CD8-positive, alpha-beta memory T cell (primary cell): ENCODE data around the gene CERK. TPM values are rescaled to one million over a fixed set of nuclear protein-coding genes. Genes with fewer than 3 reads are reported as not detected.

ENCODE experiments used
- CTCF ChIA-PET: fragments of 350-600 bp; sonication (Branson Sonifier 250); formaldehyde crosslinking; loops from one replicate; lab custom pipeline; 2021; ENCODE audit warnings: antibody characterized with exemption; lab: Charles Lee
- POLR2A ChIA-PET: fragments of 350-600 bp; sonication (Branson Sonifier 250); formaldehyde crosslinking; loops from one replicate; lab custom pipeline; 2021; ENCODE audit warnings: antibody characterized with exemption; lab: Charles Lee
- DNase-seq, 5 donors: peaks; one replicate each; pipeline versions ENCODE4 v3.0.0 to v3.0.0-alpha.2; 2020 to 2022; ENCODE audit warnings: mixed read lengths in 1 of 5
- H3K27ac ChIP-seq: one replicate; pipeline ENCODE4 v1.7.0; 2013; ENCODE audit warnings: low read depth, mild to moderate bottlenecking, low read length, moderate library complexity
- H3K27me3 ChIP-seq: 2 replicates; pipeline ENCODE4 v1.7.0; 2013; ENCODE audit warnings: low read length, mild to moderate bottlenecking; ENCODE audit not compliant: insufficient read depth, poor library complexity, severe bottlenecking
- H3K36me3 ChIP-seq: 2 replicates; pipeline ENCODE4 v1.7.0; 2013; ENCODE audit warnings: mild to moderate bottlenecking, low read length, moderate library complexity; ENCODE audit not compliant: insufficient read depth
- H3K4me1 ChIP-seq: 2 replicates; pipeline ENCODE4 v1.7.0; 2013; ENCODE audit warnings: mild to moderate bottlenecking, low read length, moderate library complexity; ENCODE audit not compliant: insufficient read depth
- H3K4me3 ChIP-seq: 2 replicates; pipeline ENCODE4 v1.7.0; 2013; ENCODE audit warnings: mild to moderate bottlenecking, low read length
- H3K9me3 ChIP-seq: 2 replicates; pipeline ENCODE4 v1.7.0; 2013; ENCODE audit warnings: mild to moderate bottlenecking, low read length
- H3K27ac Mint-ChIP-seq, 8 donors: one replicate each; pipeline ENCODE4 v1.8.0; 2020 to 2021; ENCODE audit warnings: mixed read lengths in 8 of 8, mild to moderate bottlenecking in 6 of 8, inconsistent platforms in 3 of 8, moderate library complexity in 3 of 8
- H3K27me3 Mint-ChIP-seq, 2 donors: one replicate each; pipeline ENCODE4 v1.8.0; 2020 to 2021; ENCODE audit warnings: mixed read lengths in 2 of 2, mild to moderate bottlenecking in 1 of 2, moderate library complexity in 1 of 2
- H3K36me3 Mint-ChIP-seq, 3 donors: one replicate each; pipeline ENCODE4 v1.8.0; 2020 to 2021; ENCODE audit warnings: mixed read lengths in 3 of 3, inconsistent platforms in 1 of 3, mild to moderate bottlenecking in 1 of 3
- H3K4me1 Mint-ChIP-seq, 3 donors: one replicate each; pipeline ENCODE4 v1.8.0; 2020 to 2021; ENCODE audit warnings: mixed read lengths in 3 of 3, inconsistent platforms in 1 of 3, mild to moderate bottlenecking in 1 of 3
- H3K4me3 Mint-ChIP-seq, 7 donors: one replicate each; pipeline ENCODE4 v1.8.0; 2020 to 2021; ENCODE audit warnings: mixed read lengths in 7 of 7, mild to moderate bottlenecking in 6 of 7, moderate library complexity in 4 of 7, inconsistent platforms in 2 of 7
- H3K9me3 Mint-ChIP-seq, 5 donors: one replicate each; pipeline ENCODE4 v1.8.0; 2020 to 2022; ENCODE audit warnings: mixed read lengths in 5 of 5, mild to moderate bottlenecking in 3 of 5, moderate library complexity in 2 of 5, inconsistent platforms in 1 of 5
- polyA plus RNA-seq: library from polyadenylated mRNA; unstranded; fragments of 300-500 nt; fragmentation: Illumina TruSeq; gene quantifications from one replicate; pipeline ENCODE4 v1.2.3, GENCODE V29; 2021
- total RNA-seq, 2 experiments: library from RNA; stranded (reverse); gene quantifications; one replicate each; pipeline ENCODE4 v1.2.3, GENCODE V29; 2021

Gene CERK
- total and polyA plus RNA-seq, 3 experiments from 2014 or later, result 64.3 to 108 (median 64.5) TPM

DNA sequence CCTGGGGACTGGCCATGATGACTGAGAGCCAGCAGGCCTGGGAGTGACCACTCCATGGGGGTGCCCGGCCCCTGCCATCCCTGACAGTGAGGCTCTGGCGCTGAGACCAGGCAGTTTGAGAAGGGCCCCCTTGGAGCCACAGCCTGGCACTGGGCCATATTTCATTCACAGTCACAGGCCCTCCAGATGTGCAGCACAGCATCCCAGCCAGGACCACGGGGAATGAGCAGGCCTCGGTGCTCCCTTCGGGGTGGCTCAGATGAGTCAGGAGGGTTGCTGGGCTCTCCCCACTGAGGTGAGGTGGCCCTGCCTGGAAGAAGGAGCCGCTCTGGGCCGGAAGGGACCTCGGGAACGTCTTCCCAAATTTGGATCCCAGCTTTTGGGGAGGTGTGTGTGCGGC, 64.8 kb downstream of the CERK start:
- Mint-ChIP-seq H3K4me3 (peak overlapping the region in 5 of 7 donors; percentile 89 to 96 (median 94)), H3K4me1 (peaks cover 12 to 36% (median 19%) of the 10 kb centered on the region in 3 donors), H3K27me3 (no peaks in the 10 kb centered on the region), H3K27ac (peak overlapping the region in 4 of 8 donors; percentile 38 to 98 (median 74)), H3K9me3 (no peaks in the 10 kb centered on the region), H3K36me3 (peaks cover 0 to 13% (median 1%) of the 10 kb centered on the region in 3 donors)
- H3K27ac ChIP-seq, result no peak overlapping the region
- no peaks in the 10 kb centered on the region for H3K9me3 ChIP-seq
- H3K4me3 ChIP-seq, result no peak overlapping the region
- peaks cover 25% of the 10 kb centered on the region for H3K4me1 ChIP-seq
- no peak for DNase-seq
- ChIA-PET CTCF (interaction anchor here (0.9 kb wide), 1 partner anchor 110 kb away, joined by 3 read pairs; no protein-coding TSS in a partner anchor), POLR2A (no interaction called here)
- H3K36me3 ChIP-seq, result no peaks in the 10 kb centered on the region
- no peaks in the 10 kb centered on the region for H3K27me3 ChIP-seq

DNA sequence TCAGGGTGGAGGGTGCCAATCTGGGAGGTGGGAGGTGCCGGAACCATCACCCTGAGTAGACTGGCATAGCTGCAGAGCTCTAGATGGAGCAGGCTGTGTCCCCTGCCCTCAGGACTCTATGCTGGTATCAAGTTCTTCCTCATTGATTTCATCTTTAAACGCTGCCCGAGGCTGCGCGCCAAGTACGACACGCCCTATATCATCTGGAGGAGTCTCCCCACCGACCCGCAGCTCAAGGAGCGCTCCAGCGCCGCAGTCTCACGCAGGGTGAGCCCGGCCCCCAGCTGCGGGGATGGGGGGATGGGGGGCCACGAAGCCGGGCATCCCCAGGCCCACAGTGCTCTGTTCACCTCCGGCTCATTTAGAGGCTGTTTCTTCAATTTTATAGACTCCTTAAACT, 65.3 kb downstream of the CERK start:
- H3K27ac Mint-ChIP-seq, result peak overlapping the region in 4 of 8 donors; percentile 38 to 98 (median 75)
- no peaks in the 10 kb centered on the region for H3K27me3 ChIP-seq
- peak overlapping the region in 1 of 7 donors; percentile 27 for H3K4me3 Mint-ChIP-seq
- H3K27ac ChIP-seq, result no peak overlapping the region
- no peak for DNase-seq
- H3K27me3 Mint-ChIP-seq, result no peaks in the 10 kb centered on the region
- ChIA-PET POLR2A (no interaction called here), CTCF (interaction anchor here (0.9 to 1.3 kb wide), 2 partner anchors 84 to 109 kb away, joined by 3 read pairs; no protein-coding TSS in a partner anchor)
- H3K4me3 ChIP-seq, result no peak overlapping the region
- H3K9me3 Mint-ChIP-seq, result no peaks in the 10 kb centered on the region
- H3K4me1 Mint-ChIP-seq, result peaks cover 12 to 32% (median 19%) of the 10 kb centered on the region in 3 donors
- peaks cover 0 to 13% (median 1%) of the 10 kb centered on the region in 3 donors for H3K36me3 Mint-ChIP-seq
- H3K4me1 ChIP-seq, result peaks cover 25% of the 10 kb centered on the region
- H3K36me3 ChIP-seq, result no peaks in the 10 kb centered on the region
- no peaks in the 10 kb centered on the region for H3K9me3 ChIP-seq

DNA sequence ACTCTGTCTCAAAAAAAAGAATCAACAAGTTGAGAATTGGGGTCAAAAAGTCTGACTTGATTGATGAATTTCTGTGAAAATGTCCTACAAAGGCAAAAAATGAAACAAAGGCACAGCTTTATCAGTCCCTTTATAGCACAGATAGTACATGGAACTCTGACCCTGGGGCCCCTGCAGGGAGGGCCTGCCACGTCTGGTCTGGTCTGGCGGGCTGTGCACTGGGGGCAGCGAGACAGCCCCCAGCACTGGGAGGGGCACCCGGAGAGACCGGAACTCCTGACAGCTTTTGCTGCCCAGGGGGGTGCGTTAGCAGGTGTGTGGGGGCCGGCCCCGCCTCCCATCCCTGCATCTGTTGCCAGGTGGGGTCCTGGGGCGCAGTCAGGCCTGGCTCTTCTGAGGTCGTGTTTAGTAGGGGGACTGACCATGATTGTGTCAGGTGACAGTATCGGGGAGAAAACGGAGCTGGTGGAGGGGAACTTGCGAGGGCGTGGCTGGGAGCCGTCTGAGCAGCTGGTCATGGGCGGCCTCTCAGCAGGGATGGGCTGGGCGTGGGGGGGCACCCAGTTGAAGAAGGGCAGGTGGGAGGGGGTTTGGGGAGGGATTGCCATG, 66.1 kb downstream of the CERK start:
- peaks cover 25% of the 10 kb centered on the region for H3K4me1 ChIP-seq
- H3K9me3 Mint-ChIP-seq, result no peaks in the 10 kb centered on the region
- no peak for DNase-seq
- no peaks in the 10 kb centered on the region for H3K36me3 ChIP-seq
- H3K36me3 Mint-ChIP-seq, result peaks cover 0 to 18% (median 1%) of the 10 kb centered on the region in 3 donors
- no peak overlapping the region for H3K4me3 ChIP-seq
- H3K4me1 Mint-ChIP-seq, result peaks cover 12 to 31% (median 19%) of the 10 kb centered on the region in 3 donors
- no peaks in the 10 kb centered on the region for H3K9me3 ChIP-seq
- H3K27ac ChIP-seq, result no peak overlapping the region
- ChIA-PET CTCF (interaction anchor here (0.9 to 1.5 kb wide), 3 partner anchors 16 to 109 kb away, joined by 3 to 4 read pairs (median 3); no protein-coding TSS in a partner anchor), POLR2A (no interaction called here)
- no peaks in the 10 kb centered on the region for H3K27me3 Mint-ChIP-seq
- H3K27me3 ChIP-seq, result no peaks in the 10 kb centered on the region
- H3K4me3 Mint-ChIP-seq, result no peak overlapping the region
- no peak overlapping the region for H3K27ac Mint-ChIP-seq

DNA sequence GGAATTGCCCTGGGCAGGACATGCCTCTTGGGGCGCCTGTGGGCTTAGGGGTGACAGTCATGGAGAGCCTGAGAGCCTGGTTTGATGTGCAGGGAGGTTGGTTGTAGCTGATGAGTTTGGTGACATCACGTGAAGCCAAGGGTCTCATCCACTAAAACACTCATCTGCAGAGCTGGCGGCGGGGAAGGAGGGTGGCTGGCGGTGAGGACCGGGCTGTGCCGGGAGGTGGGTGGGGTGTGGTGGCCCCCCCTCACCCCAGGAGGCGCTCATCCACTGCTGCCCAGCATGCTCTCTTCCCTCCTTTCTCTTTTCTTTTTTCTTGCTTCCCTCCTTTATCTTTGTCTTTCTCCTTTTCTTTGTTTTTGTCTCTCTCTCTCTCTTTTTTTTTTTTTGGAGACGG, 68.9 kb downstream of the CERK start:
- peaks cover 5 to 13% (median 8%) of the 10 kb centered on the region in 3 donors for H3K4me1 Mint-ChIP-seq
- H3K36me3 Mint-ChIP-seq, result peaks cover 0 to 25% (median 1%) of the 10 kb centered on the region in 3 donors
- H3K4me3 Mint-ChIP-seq, result no peak overlapping the region
- DNase-seq, result no peak
- ChIA-PET CTCF (interaction anchor here (0.6 to 1.7 kb wide), 2 partner anchors 34 to 134 kb away, joined by 3 to 4 read pairs; no protein-coding TSS in a partner anchor), POLR2A (no interaction called here)
- H3K27ac Mint-ChIP-seq, result peak overlapping the region in 1 of 8 donors; percentile 51
- H3K36me3 ChIP-seq, result no peaks in the 10 kb centered on the region
- no peaks in the 10 kb centered on the region for H3K27me3 ChIP-seq
- no peaks in the 10 kb centered on the region for H3K27me3 Mint-ChIP-seq
- no peak overlapping the region for H3K27ac ChIP-seq
- H3K4me1 ChIP-seq, result peaks cover 16% of the 10 kb centered on the region
- H3K4me3 ChIP-seq, result no peak overlapping the region
- no peaks in the 10 kb centered on the region for H3K9me3 Mint-ChIP-seq
- H3K9me3 ChIP-seq, result no peaks in the 10 kb centered on the region

DNA sequence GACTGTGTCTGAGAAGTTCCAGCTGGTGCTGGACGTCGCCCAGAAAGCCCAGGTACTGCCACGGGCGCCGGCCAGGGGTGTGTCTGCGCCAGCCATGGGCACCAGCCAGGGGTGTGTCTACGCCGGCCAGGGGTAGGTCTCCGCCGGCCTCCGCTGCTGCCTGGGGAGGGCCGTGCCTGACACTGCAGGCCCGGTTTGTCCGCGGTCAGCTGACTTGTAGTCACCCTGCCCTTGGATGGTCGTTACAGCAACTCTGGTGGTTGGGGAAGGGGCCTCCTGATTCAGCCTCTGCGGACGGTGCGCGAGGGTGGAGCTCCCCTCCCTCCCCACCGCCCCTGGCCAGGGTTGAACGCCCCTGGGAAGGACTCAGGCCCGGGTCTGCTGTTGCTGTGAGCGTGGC, 69.9 kb downstream of the CERK start:
- H3K27me3 ChIP-seq, result no peaks in the 10 kb centered on the region
- DNase-seq, result no peak
- no peak overlapping the region for H3K27ac Mint-ChIP-seq
- peaks cover 0 to 28% (median 1%) of the 10 kb centered on the region in 3 donors for H3K36me3 Mint-ChIP-seq
- H3K4me1 ChIP-seq, result peaks cover 6% of the 10 kb centered on the region
- H3K36me3 ChIP-seq, result no peaks in the 10 kb centered on the region
- H3K27me3 Mint-ChIP-seq, result no peaks in the 10 kb centered on the region
- ChIA-PET CTCF (no interaction called here), POLR2A (no interaction called here)
- no peaks in the 10 kb centered on the region for H3K9me3 Mint-ChIP-seq
- no peak overlapping the region for H3K4me3 ChIP-seq
- H3K9me3 ChIP-seq, result no peaks in the 10 kb centered on the region
- no peak overlapping the region for H3K27ac ChIP-seq
- H3K4me3 Mint-ChIP-seq, result no peak overlapping the region
- peaks cover 0 to 4% (median 0%) of the 10 kb centered on the region in 3 donors for H3K4me1 Mint-ChIP-seq

DNA sequence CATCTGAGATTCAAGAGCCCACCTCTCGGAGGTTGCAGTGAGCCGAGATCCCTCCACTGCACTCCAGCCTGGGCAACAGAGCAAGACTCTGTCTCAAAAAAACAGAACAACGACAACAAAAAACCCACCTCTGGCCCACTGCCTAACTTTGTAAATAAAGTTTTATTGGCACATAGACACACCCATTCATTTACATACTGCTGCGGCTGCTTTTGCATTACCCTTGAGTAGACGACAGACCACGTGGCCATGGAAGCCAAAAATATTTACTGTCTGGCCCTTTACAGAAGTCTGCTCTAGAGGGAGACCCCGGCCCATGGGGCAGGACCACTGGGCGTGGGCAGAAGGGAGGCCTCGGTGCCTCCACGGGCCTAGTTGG, 70.8 kb downstream of the CERK start:
- CTCF ChIA-PET, result no interaction called here
- no peaks in the 10 kb centered on the region for H3K36me3 ChIP-seq

DNA sequence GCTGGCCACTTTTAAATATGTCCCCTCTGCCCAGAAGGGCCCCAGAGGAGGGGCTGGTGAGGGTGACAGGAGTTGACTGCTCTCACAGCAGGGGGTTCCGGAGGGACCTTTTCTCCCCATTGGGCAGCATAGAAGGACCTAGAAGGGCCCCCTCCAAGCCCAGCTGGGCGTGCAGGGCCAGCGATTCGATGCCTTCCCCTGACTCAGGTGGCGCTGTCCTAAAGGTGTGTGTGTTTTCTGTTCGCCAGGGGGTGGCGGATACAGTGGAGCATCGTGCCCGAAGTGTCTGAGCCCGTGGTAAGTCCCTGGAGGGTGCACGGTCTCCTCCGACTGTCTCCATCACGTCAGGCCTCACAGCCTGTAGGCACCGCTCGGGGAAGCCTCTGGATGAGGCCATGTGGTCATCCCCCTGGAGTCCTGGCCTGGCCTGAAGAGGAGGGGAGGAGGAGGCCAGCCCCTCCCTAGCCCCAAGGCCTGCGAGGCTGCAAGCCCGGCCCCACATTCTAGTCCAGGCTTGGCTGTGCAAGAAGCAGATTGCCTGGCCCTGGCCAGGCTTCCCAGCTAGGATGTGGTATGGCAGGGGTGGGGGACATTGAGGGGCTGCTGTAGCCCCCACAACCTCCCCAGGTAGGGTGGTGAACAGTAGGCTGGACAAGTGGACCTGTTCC, 71.3 kb downstream of the CERK start:
- Histone ChIP-seq H3K27me3 (no peaks in the 10 kb centered on the region), H3K4me3 (no peak overlapping the region), H3K27ac (no peak overlapping the region), H3K4me1 (no peaks in the 10 kb centered on the region), H3K9me3 (no peaks in the 10 kb centered on the region), H3K36me3 (no peaks in the 10 kb centered on the region)
- Mint-ChIP-seq H3K4me1 (peaks cover 2% of the 10 kb centered on the region in 3 donors), H3K27me3 (no peaks in the 10 kb centered on the region), H3K4me3 (no peak overlapping the region), H3K27ac (no peak overlapping the region), H3K36me3 (peaks cover 0 to 30% (median 1%) of the 10 kb centered on the region in 3 donors), H3K9me3 (no peaks in the 10 kb centered on the region)
- ChIA-PET CTCF (no interaction called here), POLR2A (no interaction called here)
- DNase-seq, result no peak

More for the DNA sequence above, 70.8 kb downstream of the CERK start:
- Histone ChIP-seq H3K27me3 (no peaks in the 10 kb centered on the region), H3K4me1 (no peaks in the 10 kb centered on the region), H3K27ac (no peak overlapping the region), H3K9me3 (no peaks in the 10 kb centered on the region), H3K4me3 (no peak overlapping the region)
- Mint-ChIP-seq H3K4me3 (no peak overlapping the region), H3K27me3 (no peaks in the 10 kb centered on the region), H3K4me1 (no peaks in the 10 kb centered on the region), H3K36me3 (peaks cover 0 to 30% (median 1%) of the 10 kb centered on the region in 3 donors), H3K27ac (peak overlapping the region in 1 of 8 donors; percentile 29), H3K9me3 (no peaks in the 10 kb centered on the region)
- DNase-seq, result no peak
- POLR2A ChIA-PET, result no interaction called here

DNA sequence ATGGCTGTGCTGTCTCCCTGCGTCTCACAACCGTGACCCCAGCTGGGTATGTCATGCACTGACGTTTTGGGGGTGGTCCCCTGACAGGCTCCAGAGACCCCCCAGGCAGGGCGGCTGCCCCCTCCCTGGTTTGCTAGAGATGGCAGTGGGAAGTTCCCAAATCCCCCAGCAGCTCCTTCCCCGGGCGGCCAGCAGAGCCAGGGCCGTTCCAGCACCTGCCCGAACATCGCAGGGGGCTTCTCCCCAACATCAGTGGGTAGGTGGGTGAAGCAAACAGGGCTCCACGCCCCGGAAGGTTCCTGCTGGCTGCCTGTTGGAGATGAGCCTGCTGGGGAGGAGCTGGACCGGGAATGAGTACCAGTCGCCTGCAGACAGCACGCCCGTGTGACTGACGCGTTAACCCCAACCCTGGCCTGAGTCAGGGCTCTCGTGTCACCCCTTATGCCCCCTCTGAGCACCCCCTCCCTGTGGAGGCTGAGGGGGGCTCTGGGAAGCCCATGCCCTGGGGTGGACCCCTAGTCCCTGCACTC, 72.2 kb downstream of the CERK start:
- H3K4me3 ChIP-seq, result no peak overlapping the region
- DNase-seq, result no peak
- no peak overlapping the region for H3K4me3 Mint-ChIP-seq
- H3K36me3 Mint-ChIP-seq, result peaks cover 0 to 30% (median 1%) of the 10 kb centered on the region in 3 donors
- H3K4me1 ChIP-seq, result peaks cover 3% of the 10 kb centered on the region
- no peaks in the 10 kb centered on the region for H3K9me3 Mint-ChIP-seq
- H3K27ac Mint-ChIP-seq, result no peak overlapping the region
- H3K4me1 Mint-ChIP-seq, result peaks cover 10 to 11% (median 11%) of the 10 kb centered on the region in 3 donors
- H3K27me3 ChIP-seq, result no peaks in the 10 kb centered on the region
- no peaks in the 10 kb centered on the region for H3K36me3 ChIP-seq
- H3K27me3 Mint-ChIP-seq, result no peaks in the 10 kb centered on the region
- no peak overlapping the region for H3K27ac ChIP-seq
- CTCF ChIA-PET, result no interaction called here
- no peaks in the 10 kb centered on the region for H3K9me3 ChIP-seq
- POLR2A ChIA-PET, result no interaction called here
